ENCODE measurements around the gene ADCY5.

The ADCY5 gene

DNA sequence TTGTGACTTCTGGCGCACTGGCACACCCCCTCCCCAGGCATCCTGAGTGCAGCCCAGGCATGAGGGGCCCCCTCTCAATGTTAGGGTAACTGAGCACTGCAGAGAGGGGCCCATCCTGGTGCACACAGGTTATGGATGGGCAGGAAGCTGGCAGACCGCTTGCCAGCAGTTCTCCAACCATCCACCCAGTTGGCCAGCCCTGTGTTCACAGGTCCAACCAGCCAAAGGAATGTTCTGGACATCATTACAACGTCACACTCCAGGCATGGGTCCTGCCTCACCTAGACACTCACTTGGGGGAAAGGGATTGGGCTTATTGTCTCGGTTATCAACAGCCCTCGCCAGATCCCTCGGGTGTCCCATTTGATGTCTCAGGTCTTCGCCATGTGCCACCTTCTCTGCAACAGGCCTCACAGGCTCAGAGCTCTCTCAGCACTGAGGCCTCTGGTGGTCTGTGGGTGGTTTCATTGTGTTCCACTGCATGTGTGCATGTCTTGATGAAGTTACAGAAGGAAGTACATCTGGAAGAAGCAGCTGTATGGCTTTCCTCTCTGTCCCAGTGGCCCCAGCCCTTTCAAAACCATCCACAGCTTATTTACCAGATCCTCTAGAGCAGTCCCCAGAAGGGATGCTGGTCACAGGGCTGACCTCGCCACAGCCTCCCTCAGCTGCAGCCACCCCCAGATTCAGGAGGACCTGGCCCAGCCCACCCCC is 23.7 kb downstream of the ADCY5 start:
- no peak for DNase-seq

DNA sequence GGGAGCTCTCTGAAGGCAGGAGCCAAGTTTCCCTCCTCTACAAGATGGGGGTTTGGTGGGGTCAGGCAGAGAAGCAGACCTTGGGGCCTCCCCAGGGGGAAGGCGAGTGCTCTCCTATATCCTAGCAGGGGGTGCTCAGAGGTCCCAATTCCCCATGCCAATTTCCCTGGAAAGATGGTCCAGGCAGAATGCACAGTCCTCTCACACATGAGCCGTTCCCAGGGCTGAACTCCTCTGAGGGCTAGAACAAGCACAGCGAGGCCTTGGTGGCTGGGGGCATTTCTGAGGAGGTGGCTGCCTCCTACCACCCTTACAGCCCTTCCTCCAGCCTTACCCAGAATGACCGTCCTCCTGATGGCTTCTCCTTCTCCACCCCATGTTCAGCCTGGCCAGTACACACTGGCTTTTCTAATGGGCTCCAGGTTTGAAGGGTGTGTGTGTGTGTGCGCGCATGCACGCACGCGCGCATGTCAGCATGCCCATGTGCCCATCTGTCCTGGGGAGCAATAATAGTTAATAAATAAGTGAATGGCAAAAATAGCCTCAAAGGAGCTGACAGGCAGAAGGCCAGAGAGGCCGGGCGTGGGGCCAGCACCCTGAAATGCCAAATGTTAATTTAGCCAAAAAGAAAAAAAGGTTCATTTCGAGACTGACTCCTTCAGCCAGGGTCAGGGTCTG is 24.4 kb downstream of the ADCY5 start:
- no peak for DNase-seq

DNA sequence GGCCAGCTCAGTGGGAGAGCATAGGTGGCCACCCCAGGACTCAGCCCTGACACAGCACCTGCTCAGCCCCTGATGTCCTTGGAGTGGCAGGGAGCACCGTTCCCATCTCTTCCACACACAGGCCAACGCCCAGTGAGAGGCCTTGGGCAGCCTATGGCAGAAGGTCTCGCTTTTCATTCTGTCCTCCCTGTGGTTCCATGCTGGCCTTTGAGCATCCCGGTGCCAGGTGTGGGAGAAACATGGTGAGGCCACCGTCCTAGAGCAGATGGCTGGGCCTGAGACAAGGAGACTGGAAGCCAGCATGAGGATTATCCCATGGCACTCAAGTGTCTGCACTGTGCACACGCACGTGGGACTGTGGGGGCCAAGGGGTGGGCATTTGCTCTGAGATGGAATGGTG is 25.1 kb downstream of the ADCY5 start:
- peak; percentile 71 to 84 for DNase-seq

DNA sequence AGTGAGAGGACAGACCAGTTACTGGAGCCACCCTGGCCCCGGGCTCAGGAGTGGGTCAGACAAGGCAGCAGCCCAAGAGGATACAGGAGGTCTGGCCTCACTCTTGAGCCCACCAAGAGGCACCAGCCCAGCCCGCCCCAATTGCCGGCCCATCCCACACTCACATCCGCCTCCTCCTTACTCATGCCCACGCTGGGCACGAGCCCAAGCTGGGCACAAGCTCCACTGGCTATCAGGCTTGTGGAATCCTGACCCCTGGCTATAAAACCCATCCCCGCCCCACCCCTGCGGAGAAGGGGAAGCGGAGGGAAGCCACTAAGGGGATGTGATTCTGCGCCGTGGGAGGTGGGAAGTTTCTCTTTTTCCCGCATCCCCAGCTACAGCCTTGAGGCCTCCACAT is 25.9 kb downstream of the ADCY5 start:
- DNase-seq = no peak

DNA sequence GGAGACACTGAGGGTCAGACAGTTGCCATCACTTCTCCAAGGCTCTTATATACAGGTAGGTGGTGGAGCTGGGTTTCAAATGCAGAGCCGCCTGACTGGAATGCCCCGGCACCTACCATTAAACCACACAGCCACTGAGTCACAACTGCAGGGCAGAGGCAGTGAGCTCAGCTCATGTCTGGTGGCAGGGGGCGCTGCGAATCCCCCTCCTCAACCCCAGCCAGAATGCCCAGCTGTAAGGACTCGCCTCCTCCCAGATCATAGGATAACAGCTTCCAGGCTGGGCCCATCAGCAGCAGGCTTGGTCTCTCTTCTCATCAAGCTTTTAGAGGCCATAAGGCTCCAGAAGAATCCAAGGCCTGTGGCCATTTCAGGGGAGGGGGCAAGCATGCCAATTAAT is 26.4 kb downstream of the ADCY5 start:
- no peak for DNase-seq

DNA sequence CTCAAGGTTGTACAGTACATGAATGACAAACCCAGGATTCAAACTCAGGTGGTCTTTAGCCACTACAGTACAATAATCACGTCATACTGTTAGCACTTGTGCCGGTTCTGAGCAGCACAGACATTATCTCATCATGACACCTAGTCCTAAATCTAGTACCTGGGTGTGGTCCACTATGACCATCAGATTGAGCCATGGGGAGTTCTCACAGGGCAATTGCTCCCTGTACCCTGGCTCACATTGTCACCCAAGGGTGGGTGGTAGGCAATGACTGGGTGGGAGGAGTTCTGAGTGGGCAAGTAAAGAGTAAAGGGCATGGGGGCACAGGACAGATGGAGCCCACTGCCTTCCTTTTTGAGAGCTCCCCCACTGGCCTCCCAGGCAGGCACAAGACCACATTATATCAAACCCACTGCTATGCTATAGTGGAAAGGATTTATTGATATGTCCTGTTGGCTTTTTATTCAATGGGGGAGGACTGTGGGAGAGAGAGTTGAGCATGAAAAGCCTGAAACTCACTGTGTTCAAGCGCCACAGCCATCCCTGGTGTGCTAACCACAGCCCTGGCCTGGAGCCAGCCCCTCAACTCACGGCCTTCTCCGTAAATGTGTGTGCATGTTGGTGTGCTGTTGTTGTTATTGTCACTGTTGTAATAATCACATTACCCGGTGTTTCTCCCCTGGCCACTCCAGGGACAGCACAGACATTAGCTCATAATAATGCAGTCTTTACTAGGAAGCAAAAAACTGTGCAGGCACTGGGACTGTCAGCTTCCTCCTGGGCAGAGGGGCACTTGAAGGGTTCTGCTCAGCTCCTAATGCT is 27.3 kb downstream of the ADCY5 start:
- no peak for DNase-seq

DNA sequence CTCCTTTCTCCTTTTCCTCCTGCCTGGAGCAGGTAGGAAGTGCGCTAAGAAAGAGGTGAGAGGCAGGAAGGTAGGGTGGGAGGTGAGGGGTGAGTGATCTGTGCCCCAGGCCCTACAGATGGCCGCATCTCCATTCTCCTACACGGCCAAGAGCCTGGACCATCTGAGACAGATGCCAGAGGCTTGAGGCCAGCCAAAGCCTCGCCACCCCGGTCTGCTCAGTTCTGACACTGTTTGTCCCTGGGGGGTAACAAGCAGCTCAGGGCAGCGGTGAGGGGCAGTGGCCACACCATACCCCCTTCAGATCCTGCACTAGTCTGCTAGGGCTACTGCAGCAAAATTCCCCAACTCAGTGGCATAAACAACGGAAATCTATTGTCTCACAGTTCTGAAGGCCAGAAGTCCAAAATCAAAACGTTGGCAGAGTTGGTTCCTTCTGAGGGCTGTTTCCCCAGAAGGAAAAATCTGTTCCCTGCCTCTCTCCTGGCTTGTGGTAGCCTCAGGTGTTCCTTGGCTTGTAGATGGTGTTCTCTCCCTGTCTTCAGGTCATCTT is 28.4 kb downstream of the ADCY5 start:
- DNase-seq = no peak

DNA sequence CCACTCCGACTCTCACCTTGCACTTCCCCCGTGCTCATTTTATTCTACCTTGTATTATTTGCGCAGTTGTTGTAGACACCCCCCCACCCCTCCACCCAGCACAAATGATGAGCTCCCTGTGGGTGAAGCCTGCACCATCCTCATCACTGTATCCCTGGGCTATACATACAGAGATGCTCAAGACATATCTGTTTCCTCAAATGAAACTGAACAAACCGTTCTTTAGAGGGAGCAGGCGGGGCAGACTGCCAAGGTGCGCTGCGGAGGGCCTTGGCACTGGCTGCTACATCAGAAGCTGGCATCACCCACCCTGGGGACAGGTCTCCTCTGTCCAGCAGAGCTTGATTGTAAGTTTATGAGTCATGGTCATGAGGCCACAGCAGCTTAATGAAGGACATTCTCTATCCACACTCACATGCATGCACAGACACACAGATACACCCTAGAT is 29.0 kb downstream of the ADCY5 start:
- no peak for DNase-seq

DNA sequence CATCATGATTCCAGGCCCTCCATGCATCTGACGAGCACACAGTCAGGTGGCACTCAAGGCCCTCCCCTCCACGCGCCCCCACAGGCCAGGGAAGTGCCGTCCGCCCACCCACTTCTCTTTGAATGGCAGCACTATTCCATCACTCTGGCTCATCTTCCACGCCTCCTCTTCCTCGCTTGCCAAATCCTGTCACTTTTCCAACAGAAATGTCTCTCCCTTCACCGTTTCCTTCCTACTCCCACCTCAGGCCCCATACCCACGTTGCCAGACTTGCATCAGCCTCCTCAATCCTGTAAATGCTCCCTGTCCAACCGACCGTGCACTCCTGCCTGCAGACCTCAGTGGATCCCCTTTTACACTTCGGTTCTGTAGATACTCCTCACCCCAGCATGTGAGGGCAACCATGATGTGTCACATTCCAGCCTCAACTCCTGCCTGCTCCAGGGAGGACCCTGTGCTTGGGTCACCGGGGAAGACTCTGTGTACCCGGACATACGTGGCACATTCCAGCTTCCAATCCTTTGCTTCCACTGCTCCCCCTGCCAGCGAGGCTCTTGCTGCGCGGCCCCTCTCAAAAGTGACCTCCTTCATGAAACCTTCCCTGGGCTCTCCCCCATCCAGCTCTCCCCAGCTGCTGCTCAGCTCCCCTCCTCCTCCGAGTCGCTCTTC is 29.6 kb downstream of the ADCY5 start:
- no peak for DNase-seq

DNA sequence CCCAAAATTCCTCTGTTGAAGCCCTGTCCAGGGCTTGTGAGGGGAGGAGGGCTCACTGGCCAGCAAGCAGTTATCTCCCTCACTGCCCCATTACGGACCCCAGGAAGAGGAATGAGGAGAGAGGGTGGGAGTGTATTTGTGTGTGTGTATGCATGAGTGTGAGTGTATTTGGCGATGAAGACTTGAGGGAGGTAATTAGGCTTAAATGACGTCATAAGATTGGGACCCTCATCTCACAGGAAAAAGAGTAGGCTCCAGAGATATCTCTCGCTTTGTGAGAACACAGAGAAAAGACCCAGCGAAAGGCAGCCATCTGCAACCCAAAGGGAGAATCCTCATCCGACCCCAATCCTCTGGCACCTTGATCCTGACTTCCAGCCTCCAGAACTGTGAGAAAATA is 32.2 kb downstream of the ADCY5 start:
- DNase-seq = no peak

DNA sequence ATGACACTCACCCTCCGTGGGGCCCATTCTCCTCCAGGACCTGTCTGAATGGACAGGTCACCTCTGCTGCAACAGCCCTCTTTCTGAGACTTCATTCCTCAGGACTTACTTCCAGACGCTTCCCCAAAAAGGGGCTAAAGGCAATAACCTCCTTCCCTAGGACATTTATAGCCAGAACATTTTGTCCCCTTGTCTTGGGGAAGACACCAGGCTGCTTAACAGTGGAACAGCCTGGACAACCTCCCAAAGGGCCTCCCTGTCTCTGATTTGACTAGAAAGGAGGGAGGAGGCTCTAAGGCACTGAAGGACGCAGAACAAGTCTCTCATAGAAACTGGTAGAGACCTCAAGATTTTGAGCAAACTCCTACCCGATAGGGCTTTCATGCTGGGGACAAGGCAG is 32.7 kb downstream of the ADCY5 start:
- DNase-seq = no peak

DNA sequence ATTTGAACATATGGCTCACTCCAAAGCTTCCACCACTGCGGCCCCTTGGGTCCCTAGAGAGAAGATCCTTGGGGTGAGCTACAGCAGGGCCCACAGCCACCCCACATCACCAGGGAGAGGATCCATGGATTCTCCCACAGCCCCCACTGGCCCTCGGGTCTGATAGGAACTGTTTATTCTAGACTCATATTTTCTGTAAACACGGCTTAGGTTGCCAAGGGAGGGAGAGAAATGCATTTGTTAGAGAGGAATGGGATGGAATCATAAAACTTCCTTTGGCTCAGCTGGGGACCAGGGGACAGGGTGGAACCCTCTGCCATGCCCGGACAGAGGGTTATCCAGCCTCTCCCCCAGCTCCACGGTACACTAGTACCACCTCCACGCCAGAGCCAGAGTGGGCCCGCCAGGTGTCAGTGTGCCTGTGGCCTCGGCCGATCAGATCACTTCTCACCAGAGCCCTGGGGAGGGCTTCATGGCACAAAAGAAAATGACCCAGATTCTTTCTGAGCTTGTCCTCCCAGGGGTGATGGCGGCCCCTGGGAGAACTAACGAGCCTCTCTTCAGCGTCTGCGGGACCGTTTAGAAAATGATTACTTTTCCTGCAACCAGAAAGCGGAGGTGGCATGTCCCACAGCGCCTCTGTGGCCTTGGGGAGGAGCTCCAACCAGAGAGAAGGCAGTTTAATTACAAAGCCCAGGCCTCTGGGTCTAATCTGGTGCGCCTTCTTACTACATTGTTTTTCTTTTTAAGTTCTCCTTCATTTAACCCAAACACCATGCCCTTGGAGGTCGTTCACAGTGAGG is 33.7 kb downstream of the ADCY5 start:
- no peak for DNase-seq

DNA sequence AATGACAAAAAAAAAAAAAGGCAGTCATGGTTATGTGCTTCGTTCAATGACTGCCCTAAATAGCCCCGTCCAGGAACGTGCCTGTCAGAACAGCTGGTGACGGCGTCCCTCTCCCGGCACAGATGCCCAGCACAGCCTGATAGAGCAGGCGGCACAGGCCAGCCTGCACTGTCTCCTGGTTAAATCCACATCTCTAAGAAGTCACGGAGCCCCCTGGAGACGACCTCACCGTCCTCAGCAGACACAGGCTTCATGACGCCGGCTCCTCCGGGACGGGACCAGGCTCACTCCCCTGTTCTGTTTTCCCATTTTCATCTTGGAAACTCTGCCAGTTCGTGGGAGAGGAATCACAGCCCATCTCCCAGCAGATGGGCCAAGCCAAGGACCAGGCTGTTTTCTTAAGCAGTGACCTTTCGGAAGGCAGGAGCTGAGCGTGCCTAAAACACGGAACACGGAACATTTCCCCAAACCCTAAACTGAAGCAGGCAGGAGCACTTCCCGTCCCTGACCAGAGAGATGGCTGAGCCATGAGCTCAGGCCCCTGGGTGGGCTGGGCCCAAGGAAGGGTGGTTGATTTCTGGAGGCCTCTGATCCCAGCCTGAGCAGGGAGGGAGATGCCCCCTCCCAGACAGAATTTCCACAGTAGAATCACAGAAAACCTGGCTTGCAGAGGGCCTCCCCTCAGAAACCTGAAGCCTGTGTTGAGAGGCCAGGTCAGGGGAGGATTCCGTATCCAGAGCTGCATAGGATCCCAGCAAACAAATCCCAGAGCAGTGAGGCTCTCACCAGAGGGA is 35.9 kb downstream of the ADCY5 start:
- DNase-seq = peak; percentile 68 to 90

DNA sequence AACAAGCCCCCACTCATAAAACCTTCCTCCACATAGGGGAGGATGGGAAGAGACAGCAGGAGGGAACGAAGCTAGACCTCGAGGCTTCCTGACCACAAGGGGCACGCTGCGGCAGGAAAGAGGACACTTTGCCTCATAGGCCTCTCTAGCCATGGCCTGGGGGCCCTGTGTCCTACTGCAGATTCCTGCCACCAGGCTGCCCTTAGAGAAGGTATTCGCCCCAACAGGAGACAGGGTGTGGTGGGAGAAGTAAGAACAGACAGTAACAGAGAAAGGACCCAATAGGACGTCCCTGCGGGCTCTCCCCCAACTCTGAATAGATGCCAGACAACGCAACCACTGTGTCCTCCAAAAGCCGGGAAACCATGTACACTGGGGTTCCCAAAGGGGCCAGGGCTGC is 36.8 kb downstream of the ADCY5 start:
- DNase-seq = no peak

DNA sequence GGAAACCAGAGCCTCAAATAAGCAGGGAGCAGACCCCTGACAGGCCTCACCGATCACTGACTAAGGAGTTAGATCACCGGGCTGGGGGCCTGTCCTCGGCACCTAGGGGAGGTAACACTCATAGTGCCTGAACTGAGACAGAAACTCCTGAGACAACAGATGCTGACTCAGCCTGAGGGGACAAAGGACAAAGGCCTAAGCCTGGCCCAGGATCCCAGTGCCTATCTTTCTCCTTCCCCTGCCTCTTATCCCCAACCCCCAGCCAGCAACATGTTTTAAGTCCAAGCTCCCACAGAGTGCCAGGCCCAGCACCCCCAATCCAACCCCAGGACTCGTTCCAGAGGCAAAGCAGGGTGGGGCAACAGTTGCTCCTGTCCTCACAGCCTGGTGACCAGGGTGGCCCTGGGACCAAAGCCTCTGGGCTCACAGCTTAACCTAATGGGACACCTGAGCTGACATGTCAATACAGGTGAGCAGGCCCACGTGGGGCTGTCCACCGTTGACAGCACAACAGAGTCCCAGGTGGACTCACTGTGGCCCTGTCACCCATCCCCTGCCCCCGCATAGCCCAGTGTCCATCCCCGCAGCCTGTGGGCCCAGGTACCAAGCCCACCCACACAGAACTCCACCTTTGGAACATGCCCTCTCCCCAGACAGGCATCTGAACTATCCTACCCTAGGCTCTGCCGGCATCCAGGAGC is 37.4 kb downstream of the ADCY5 start:
- DNase-seq = no peak

DNA sequence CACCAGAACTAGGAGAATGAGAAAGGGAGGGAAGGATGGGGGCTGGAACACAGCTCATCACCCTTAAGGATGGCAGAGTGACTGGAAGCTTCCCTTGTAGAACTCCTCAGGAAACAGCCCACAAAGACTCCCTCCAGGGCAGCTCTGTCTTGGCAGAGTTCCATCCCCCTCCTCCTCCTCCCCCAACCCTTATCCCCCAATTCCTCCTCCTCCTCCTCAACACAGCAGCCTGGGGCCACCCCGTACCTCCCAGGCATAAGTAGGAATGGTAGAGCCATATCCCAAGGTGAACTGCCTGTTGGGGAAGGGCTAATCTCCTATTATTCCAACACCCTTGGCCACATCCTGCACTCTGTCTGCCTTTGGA is 38.8 kb downstream of the ADCY5 start:
- DNase-seq = no peak

DNA sequence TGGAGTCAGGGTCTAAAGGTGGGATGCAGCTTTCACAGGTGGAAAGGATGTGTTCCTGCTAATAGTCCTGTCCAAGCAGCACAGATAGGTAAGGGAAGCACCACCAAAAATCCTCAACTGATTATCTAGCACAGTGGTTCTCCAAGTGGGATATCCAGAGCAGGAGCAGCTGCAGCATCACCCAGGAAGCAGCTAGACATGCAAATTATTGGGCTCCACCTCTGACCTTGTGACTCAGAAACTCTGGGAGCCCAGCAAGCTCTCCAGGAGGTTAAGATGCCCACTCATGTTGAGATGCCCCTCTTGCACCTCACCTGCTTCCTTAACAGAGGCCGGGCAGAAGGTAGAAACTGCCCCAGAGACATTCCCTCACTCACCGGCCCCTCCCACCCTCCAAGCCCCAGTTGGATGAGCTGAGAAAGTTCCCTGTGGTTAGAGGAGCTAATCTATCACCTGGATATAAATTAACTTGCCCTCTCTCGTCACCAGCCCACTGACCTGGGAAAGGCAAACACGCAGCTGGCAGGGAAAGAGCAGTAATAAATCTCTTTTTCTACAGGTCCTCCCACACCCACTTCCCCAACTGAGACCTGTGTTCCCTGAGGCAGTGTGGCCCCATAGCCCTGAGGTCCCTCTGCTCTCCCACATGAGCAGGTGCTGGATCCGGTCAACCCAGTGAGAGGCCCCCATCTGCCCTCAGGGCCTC is 39.3 kb downstream of the ADCY5 start:
- no peak for DNase-seq

DNA sequence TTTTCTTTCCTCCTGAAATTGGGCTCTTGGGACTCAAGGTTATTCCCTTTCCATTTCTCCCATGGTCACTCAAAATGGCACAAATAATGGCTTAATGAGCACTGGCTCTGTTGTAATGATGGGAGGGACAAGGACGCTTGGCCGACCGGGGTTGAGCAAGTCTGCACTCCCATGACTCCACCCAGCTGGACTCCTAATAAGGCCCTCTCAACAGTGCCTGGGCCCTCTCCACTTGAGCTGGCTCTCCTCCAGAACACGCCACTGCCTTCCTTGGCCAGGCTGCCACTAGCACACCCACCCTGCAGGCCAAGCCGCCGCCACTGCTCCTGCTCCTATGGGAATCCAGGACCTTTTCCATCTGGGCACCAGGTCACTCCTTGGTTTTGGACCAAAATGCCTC is 42.3 kb downstream of the ADCY5 start:
- peak in 1 of 2 experiments; percentile 56 for DNase-seq

DNA sequence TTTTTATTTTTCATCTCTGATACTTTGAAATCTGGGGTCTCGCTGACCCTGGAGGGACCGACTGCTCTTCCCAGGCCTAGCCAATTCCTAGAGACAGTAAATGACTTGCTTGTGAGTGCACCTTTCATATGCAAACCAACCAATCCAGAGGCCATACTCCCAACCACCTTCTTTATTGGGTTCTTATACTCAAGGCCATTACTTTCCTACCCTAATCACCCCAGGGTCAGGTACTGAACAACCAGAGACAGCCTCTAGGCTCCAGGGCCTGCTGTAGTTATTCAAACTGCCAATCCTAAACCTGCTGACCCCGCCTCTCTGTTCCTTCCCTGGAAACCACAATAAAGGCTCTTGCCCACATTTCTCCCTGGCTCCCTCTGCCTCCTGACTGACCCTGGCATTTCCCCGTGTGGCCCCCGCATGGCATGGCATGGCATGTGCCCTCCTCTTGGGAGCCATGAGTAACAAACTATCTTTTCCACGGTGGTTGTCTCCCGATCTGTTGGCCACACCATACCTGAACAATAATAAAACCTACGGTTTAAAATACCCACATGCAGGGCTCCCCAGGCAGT is 42.9 kb downstream of the ADCY5 start:
- DNase-seq = no peak

DNA sequence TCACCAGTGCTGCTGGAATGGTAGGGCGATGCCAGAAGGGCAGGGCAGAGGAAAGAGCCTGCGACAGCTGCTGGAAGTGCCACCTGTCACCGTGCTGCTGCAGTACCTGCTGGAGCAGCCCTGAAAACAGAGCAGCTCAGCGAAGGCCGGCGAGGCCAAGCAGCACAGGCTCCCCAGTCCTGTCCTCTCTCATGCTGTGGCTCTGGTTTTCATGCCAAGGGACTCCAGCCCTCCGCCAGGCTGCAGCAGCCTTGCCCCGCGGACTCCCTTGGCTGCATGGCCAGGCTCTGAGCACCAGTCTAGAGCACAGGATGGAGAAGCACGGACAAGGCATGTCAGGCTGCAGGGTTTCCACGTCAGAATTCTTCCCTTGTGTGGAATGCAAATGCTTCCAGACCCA is 43.9 kb downstream of the ADCY5 start:
- peak in 1 of 2 experiments; percentile 55 for DNase-seq

Measured in NCI-H524 (cell line).